RWPE1 (cell line): Measurements from ENCODE around the gene SLC41A1.

Experiments
- CTCF ChIA-PET: fragments of 350-600 bp; sonication (Branson Sonifier 250); formaldehyde crosslinking; extraction: SDS; loops from one replicate; lab custom pipeline; 2021; lab: Yijun Ruan, JAX
- POLR2A ChIA-PET: fragments of 400-600 bp; formaldehyde crosslinking; extraction: SDS; loops from one replicate; lab custom pipeline; 2020; ENCODE audit warnings: antibody characterized with exemption; ENCODE audit not compliant: low non-redundant PET; lab: Yijun Ruan, JAX
- DNase-seq: peaks from one replicate; pipeline ENCODE4 v3.0.0; 2012; ENCODE audit warnings: low spot score
- H3K27ac ChIP-seq: fragments of 450-650 bp; 2 replicates; pipeline ENCODE4 v1.5.1; 2017
- CTCF ChIP-seq: fragments of 450-650 bp; conservative IDR thresholded peaks from 2 replicates; pipeline ENCODE4 v1.5.1; 2017; ENCODE audit warnings: low read depth, mild to moderate bottlenecking

Gene SLC41A1

DNA sequence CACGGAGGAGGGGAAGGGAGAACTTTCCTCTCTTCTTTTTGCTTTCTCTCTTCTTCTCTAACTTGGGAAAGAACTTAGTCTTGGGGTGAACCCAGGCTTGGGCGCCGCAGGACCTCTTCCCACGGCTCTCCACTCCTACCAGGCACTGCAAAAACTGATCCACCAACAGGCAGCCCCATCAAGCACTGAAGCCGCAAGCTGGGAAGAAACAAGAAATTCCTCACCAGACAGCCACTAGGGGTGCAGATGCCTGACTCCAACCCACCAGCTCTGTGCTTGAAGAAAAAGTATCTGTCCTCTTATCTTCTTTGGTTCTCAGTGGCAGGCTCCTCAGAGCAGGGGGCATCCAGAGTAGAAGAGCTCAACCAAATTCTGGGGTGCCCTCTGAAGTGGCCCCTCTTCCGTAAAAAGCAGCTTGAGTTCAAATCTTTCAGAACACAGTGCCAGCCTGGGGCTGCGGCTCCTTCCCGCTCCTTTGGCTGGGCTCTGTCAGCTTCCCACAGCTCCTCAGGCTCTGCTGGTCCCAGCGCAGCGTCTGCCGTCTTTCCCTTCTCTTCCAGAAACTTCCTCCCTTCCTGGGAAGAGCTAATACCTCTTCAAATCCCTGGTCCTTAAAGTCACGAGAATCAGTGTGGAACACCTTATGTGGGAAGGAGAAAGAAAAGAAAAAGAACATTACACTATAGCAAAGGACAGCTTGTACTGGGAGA is 2.4 kb downstream of the SLC41A1 start:
- no peak for DNase-seq
- POLR2A ChIA-PET: no interaction called here
- CTCF ChIA-PET: interaction anchor here (0.7 to 3.2 kb wide), 5 partner anchors 19 to 1893 kb away, joined by 3 to 16 read pairs (median 5); no protein-coding TSS in a partner anchor

GRCh38 chr1:205809942-205810345 is 3.1 kb downstream of the SLC41A1 start:
- ChIA-PET POLR2A (no interaction called here), CTCF (interaction anchor here (3.2 kb wide), 1 partner anchor 18 kb away, joined by 16 read pairs; no protein-coding TSS in a partner anchor)
- DNase-seq: no peak
- no peak for TF ChIP-seq CTCF
- H3K27ac ChIP-seq: no peak overlapping the region

More for the DNA sequence above, 2.4 kb downstream of the SLC41A1 start:
- no peak overlapping the region for H3K27ac ChIP-seq
- TF ChIP-seq CTCF: no peak

- no peak for DNase-seq
- ChIA-PET POLR2A (no interaction called here), CTCF (no interaction called here)
- no peak overlapping the region for H3K27ac ChIP-seq
- TF ChIP-seq CTCF: no peak
Observed at GRCh38 chr1:205809469-205809868, 3.5 kb downstream of the SLC41A1 start.

- H3K27ac ChIP-seq: no peak overlapping the region
Observed at GRCh38 chr1:205805082-205805711, 7.8 kb downstream of the SLC41A1 start.

DNA sequence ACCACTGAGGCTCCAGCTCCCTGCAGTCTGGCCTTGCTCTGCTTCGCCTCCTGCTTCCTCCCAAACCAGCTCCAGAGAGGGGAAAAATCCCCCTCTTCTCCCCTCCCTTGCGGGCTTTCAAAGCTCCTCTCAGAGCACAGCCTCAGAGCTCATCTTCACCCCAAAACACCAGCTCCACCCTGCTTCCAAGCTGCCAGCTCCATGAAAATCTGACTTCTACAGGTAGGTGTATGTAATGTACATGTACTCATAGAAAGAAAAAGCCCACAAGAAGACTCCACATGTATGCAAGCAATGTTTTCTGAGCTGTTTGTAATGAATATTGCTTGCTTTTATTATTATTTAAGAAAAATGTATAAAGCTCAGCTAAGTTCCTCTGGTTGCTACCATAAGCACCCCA is 8.4 kb downstream of the SLC41A1 start:
- ChIA-PET POLR2A (no interaction called here), CTCF (interaction anchor here (1.3 to 2.7 kb wide), 3 partner anchors 10 to 173 kb away, joined by 6 to 10 read pairs (median 9); no protein-coding TSS in a partner anchor)
- no peak for DNase-seq
- H3K27ac ChIP-seq: no peak overlapping the region
- no peak for TF ChIP-seq CTCF

More at GRCh38 chr1:205805082-205805711, 7.8 kb downstream of the SLC41A1 start:
- ChIA-PET POLR2A (no interaction called here), CTCF (interaction anchor here (1.3 to 2.7 kb wide), 3 partner anchors 11 to 172 kb away, joined by 6 to 10 read pairs (median 9); no protein-coding TSS in a partner anchor)
- no peak for TF ChIP-seq CTCF
- DNase-seq: no peak

- no peak for DNase-seq
- TF ChIP-seq CTCF: no peak
- ChIA-PET POLR2A (no interaction called here), CTCF (interaction anchor here (1.3 to 2.7 kb wide), 3 partner anchors 9 to 173 kb away, joined by 6 to 10 read pairs (median 9); no protein-coding TSS in a partner anchor)
- H3K27ac ChIP-seq: no peak overlapping the region
Observed at GRCh38 chr1:205803986-205804385, 9.0 kb downstream of the SLC41A1 start.
